ENCODE data around the gene RXRA.

- TF ChIP-seq CTCF (IDR thresholded peaks at IDR 0.05; ENCODE audit: borderline replicate concordance, extremely low read depth, low read length, poor library complexity, severe bottlenecking) (no peak), EZH2 (IDR thresholded peaks at IDR 0.05; ENCODE audit: borderline replicate concordance, low read depth, low read length, severe bottlenecking) (no peak)
Observed at GRCh38 chr9:134284741-134285140, 41.5 kb upstream of the RXRA start.
